Trophoblast cell (in vitro differentiated cells and primary cell): ENCODE measurements around the gene GPATCH11.

Experiments used
- DNase-seq, 2 donors: peaks; one replicate each; pipeline ENCODE4 v3.0.0-alpha.2; 2016
- H2AFZ ChIP-seq: 2 replicates; pipeline ENCODE4 v1.6.1; 2013; ENCODE audit warnings: low read length, moderate library complexity, mild to moderate bottlenecking; ENCODE audit not compliant: insufficient read depth, poor library complexity
- H2AK5ac ChIP-seq: 2 replicates; pipeline ENCODE4 v1.6.1; 2013; ENCODE audit warnings: mild to moderate bottlenecking, low read length
- H2BK120ac ChIP-seq: 2 replicates; pipeline ENCODE4 v1.6.1; 2013; ENCODE audit warnings: low read length, mild to moderate bottlenecking, moderate library complexity; ENCODE audit not compliant: insufficient read depth, poor library complexity
- H2BK12ac ChIP-seq: 2 replicates; pipeline ENCODE4 v1.6.1; 2013; ENCODE audit warnings: mild to moderate bottlenecking, low read length, moderate library complexity
- H2BK5ac ChIP-seq: 2 replicates; pipeline ENCODE4 v1.6.1; 2013; ENCODE audit warnings: low read length, low read depth, moderate library complexity, mild to moderate bottlenecking; ENCODE audit not compliant: poor library complexity
- H3K14ac ChIP-seq: 2 replicates; pipeline ENCODE4 v1.6.1; 2013; ENCODE audit warnings: mild to moderate bottlenecking, low read length
- H3K18ac ChIP-seq: 2 replicates; pipeline ENCODE4 v1.6.1; 2013; ENCODE audit warnings: mild to moderate bottlenecking, low read length
- H3K23ac ChIP-seq: 2 replicates; pipeline ENCODE4 v1.6.1; 2013; ENCODE audit warnings: low read length
- H3K27ac ChIP-seq: 2 replicates; pipeline ENCODE4 v1.5.1; 2013; ENCODE audit warnings: low read depth, mild to moderate bottlenecking, inconsistent platforms, low read length, moderate library complexity
- H3K27me3 ChIP-seq: 2 replicates; pipeline ENCODE4 v1.6.1; 2013; ENCODE audit warnings: inconsistent platforms, mild to moderate bottlenecking, low read length, moderate library complexity; ENCODE audit not compliant: insufficient read depth
- H3K36me3 ChIP-seq, 2 experiments: 1 replicate in 1 of 2; 2 replicates in 1 of 2; pipeline ENCODE4 v1.6.1; 2013; ENCODE audit warnings: low read length in 2 of 2, mild to moderate bottlenecking in 2 of 2, moderate library complexity in 1 of 2; ENCODE audit not compliant: insufficient read depth in 2 of 2, control insufficient read depth in 1 of 2
- H3K4ac ChIP-seq: 2 replicates; pipeline ENCODE4 v1.6.1; 2013; ENCODE audit warnings: low read depth, mild to moderate bottlenecking, low read length, moderate library complexity
- H3K4me1 ChIP-seq, 2 experiments: 1 replicate in 1 of 2; 2 replicates in 1 of 2; pipeline ENCODE4 v1.6.1; 2013; ENCODE audit warnings: low read length in 2 of 2, mild to moderate bottlenecking in 2 of 2, moderate library complexity in 1 of 2; ENCODE audit not compliant: insufficient read depth in 2 of 2, control insufficient read depth in 1 of 2
- H3K4me2 ChIP-seq: 2 replicates; pipeline ENCODE4 v1.6.1; 2013; ENCODE audit warnings: inconsistent platforms, mild to moderate bottlenecking, low read length, moderate library complexity
- H3K4me3 ChIP-seq: 2 replicates; pipeline ENCODE4 v1.5.1; 2013; ENCODE audit warnings: mild to moderate bottlenecking, low read depth, low read length, inconsistent platforms
- H3K79me1 ChIP-seq: one replicate; pipeline ENCODE4 v1.6.1; 2013; ENCODE audit warnings: low read length
- H3K79me2 ChIP-seq: 2 replicates; pipeline ENCODE4 v1.6.1; 2013; ENCODE audit warnings: low read length, mild to moderate bottlenecking; ENCODE audit not compliant: control insufficient read depth, insufficient read depth, poor library complexity
- H3K9ac ChIP-seq: 2 replicates; pipeline ENCODE4 v1.6.1; 2013; ENCODE audit warnings: mild to moderate bottlenecking, low read length
- H3K9me3 ChIP-seq: 2 replicates; pipeline ENCODE4 v1.6.1; 2013; ENCODE audit warnings: low read depth, mild to moderate bottlenecking, control low read depth, inconsistent platforms, low read length; ENCODE audit not compliant: insufficient read depth
- H4K12ac ChIP-seq: 2 replicates; pipeline ENCODE4 v1.6.1; 2013; ENCODE audit warnings: low read depth, mild to moderate bottlenecking, low read length, moderate library complexity
- H4K8ac ChIP-seq: 2 replicates; pipeline ENCODE4 v1.6.1; 2013; ENCODE audit warnings: low read depth, mild to moderate bottlenecking, low read length, moderate library complexity
- H4K91ac ChIP-seq: one replicate; pipeline ENCODE4 v1.6.1; 2013; ENCODE audit warnings: low read depth, mild to moderate bottlenecking, low read length, moderate library complexity
- WGBS: extraction: QIAGEN DNeasy Blood & Tissue Kit; methylation state at CpG from one replicate; pipeline ENCODE4 v1.1.7; 2013; ENCODE audit warnings: missing lambda C conversion rate; ENCODE audit not compliant: insufficient read length, insufficient coverage; ENCODE audit errors: extremely low coverage; 5-methylcytosine and 5-hydroxymethylcytosine counted together

GPATCH11 gene

DNA sequence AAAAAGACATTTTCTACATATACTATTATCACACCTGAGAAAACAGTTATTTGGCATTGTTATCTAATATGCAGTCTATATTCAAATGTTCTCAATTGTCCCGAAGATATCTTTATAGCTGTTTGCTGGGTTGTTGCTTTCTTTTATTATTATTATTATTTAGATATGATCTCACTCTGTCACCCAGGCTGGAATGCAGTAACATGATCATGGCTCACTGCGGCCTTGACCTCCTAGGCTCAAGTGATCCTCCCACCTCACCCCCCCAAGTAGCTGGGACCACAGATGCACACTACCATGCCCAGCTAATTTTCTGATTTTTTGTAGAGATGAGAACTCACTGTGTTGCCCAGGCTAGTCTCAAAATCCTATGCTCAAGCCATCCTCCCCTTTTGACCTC lies 19.9 kb downstream of the GPATCH11 start:
- Histone ChIP-seq H3K27ac (no peak overlapping the region), H3K79me1 (no peaks in the 10 kb centered on the region), H3K27me3 (no peaks in the 10 kb centered on the region), H3K9me3 (no peaks in the 10 kb centered on the region), H2AK5ac (no peak overlapping the region), H3K4me1 (peaks cover 0 to 2% of the 10 kb centered on the region in 2 experiments), H4K12ac (no peak overlapping the region), H3K4me2 (no peak overlapping the region), H3K14ac (no peak overlapping the region), H3K4ac (no peak overlapping the region), H3K4me3 (no peak overlapping the region), H3K23ac (no peak overlapping the region), H3K9ac (no peak overlapping the region), H2AFZ (no peak overlapping the region), H2BK12ac (no peak overlapping the region), H2BK5ac (no peak overlapping the region), H4K8ac (no peak overlapping the region), H3K18ac (no peak overlapping the region), H3K36me3 (peaks cover 3 to 11% of the 10 kb centered on the region in 2 experiments), H3K79me2 (no peaks in the 10 kb centered on the region), H4K91ac (no peak overlapping the region), H2BK120ac (peak overlapping the region; percentile 13)
- DNase-seq: no peak
- WGBS: no CpG with 5 or more reads among the region's 2 CpGs

DNA sequence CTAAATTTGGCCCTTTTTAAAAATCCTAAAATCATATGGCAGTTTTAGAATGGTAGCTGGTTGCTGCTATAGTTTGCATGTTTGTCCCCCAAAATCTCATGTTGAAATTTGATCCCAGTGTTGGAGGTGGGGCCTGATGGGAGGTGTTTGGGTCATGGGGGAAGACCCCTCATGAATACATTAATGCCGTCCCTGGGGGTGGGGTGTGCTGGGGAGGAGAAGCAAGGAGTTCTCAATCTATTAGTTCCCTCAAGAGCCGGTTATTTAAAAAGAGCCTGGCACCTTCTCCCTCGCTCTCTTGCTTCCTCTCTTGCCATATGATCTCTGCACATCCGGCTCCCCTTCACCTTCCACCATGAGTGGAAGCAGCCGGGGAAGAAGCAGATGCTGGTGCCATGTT lies 20.8 kb downstream of the GPATCH11 start:
- H3K4me2 ChIP-seq: no peak overlapping the region
- no peak overlapping the region for H3K27ac ChIP-seq
- no peak overlapping the region for H2BK120ac ChIP-seq
- H3K79me1 ChIP-seq: no peaks in the 10 kb centered on the region
- H4K8ac ChIP-seq: no peak overlapping the region
- H3K27me3 ChIP-seq: no peaks in the 10 kb centered on the region
- no CpG with 5 or more reads among the region's 5 CpGs for WGBS
- H3K18ac ChIP-seq: no peak overlapping the region
- no peak overlapping the region for H2BK12ac ChIP-seq
- H3K14ac ChIP-seq: no peak overlapping the region
- peaks cover 3 to 11% of the 10 kb centered on the region in 2 experiments for H3K36me3 ChIP-seq
- peaks cover 0 to 2% of the 10 kb centered on the region in 2 experiments for H3K4me1 ChIP-seq
- H3K79me2 ChIP-seq: no peaks in the 10 kb centered on the region
- H4K12ac ChIP-seq: no peak overlapping the region
- no peak overlapping the region for H4K91ac ChIP-seq
- H3K23ac ChIP-seq: no peak overlapping the region
- no peak overlapping the region for H3K4ac ChIP-seq
- H2AK5ac ChIP-seq: no peak overlapping the region
- H2BK5ac ChIP-seq: no peak overlapping the region
- no peak overlapping the region for H2AFZ ChIP-seq
- H3K4me3 ChIP-seq: no peak overlapping the region
- H3K9ac ChIP-seq: no peak overlapping the region
- no peak for DNase-seq
- H3K9me3 ChIP-seq: no peaks in the 10 kb centered on the region

DNA sequence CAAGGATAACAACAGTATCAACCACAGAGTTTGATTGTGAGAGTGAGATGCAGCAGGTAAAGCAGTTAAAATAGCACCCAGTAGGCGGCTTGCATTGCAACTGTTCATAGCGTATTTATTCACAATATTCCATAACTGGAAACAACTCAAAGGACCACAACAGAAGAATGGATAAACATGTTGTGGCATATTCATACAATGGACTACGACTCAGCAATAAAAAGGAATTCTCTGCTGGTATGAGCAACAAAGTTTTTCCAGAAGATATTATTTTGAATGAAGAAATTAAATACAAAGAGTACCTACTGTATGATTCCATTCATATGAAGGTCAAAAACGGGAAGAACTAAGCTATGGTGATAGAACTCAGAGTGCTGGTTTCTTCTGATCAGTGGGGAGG lies 25.2 kb downstream of the GPATCH11 start:
- Histone ChIP-seq H3K27me3 (no peaks in the 10 kb centered on the region), H3K4me3 (no peak overlapping the region), H3K79me2 (no peaks in the 10 kb centered on the region), H2BK120ac (no peak overlapping the region), H2AFZ (no peak overlapping the region), H3K27ac (no peak overlapping the region), H3K4ac (no peak overlapping the region), H2BK12ac (no peak overlapping the region), H3K23ac (no peak overlapping the region), H2BK5ac (no peak overlapping the region), H3K4me2 (no peak overlapping the region), H4K8ac (no peak overlapping the region), H3K18ac (no peak overlapping the region), H3K79me1 (no peaks in the 10 kb centered on the region), H3K9ac (no peak overlapping the region), H3K36me3 (peaks cover 3 to 12% of the 10 kb centered on the region in 2 experiments), H2AK5ac (no peak overlapping the region), H3K9me3 (no peaks in the 10 kb centered on the region), H4K91ac (no peak overlapping the region), H4K12ac (no peak overlapping the region), H3K14ac (no peak overlapping the region), H3K4me1 (no peaks in the 10 kb centered on the region)
- no CpG with 5 or more reads among the region's 4 CpGs for WGBS
- no peak for DNase-seq

DNA sequence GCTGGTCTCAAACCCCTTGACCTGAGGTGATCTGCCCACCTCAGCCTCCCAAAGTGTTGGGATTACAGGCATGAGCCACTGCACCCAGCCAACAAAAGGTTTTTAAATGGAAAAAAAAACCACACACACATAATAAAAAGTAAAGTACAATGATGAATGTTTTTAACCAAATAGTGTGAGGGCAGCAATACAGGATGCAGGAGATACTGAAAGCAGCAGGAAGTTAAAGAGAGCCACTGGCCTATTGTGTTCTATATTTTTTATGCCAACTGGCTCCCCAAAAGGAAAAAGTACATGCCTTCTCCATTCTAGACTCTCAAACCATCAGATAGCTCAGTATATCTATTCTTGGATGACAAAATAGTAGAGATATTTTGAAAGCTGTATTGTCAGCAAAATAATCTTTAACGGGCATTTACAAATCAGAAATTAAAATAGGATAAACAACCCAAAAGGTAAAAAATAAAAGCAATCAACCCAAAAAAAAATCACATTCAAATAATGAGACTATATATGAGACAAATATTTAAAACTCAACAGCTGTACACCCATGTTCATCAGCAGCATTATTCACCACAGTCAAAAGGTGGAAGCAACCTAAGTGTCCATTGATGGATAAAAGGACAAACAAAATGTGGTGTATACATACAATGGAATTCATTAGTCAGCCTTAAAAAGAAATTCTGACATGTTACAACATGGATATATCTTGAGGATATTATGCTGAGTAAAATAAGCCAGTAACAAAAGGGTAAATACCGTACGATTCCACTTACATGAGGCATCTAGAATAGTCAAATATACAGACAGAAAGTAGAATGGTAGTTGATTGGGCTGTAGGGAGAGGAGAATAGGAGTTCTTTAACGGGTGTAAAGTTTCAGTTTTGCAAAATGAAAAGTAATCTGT lies 26.2 kb downstream of the GPATCH11 start:
- no peak overlapping the region for H3K27ac ChIP-seq
- no peak for DNase-seq
- no peak overlapping the region for H4K12ac ChIP-seq
- H4K8ac ChIP-seq: no peak overlapping the region
- H3K79me1 ChIP-seq: no peaks in the 10 kb centered on the region
- H3K4me1 ChIP-seq: no peaks in the 10 kb centered on the region
- H2BK12ac ChIP-seq: no peak overlapping the region
- H3K79me2 ChIP-seq: no peaks in the 10 kb centered on the region
- H3K9ac ChIP-seq: no peak overlapping the region
- no peak overlapping the region for H3K14ac ChIP-seq
- H2AFZ ChIP-seq: no peak overlapping the region
- no peak overlapping the region for H2BK5ac ChIP-seq
- no peak overlapping the region for H4K91ac ChIP-seq
- H3K4ac ChIP-seq: no peak overlapping the region
- H3K4me2 ChIP-seq: no peak overlapping the region
- H3K9me3 ChIP-seq: no peaks in the 10 kb centered on the region
- no peaks in the 10 kb centered on the region for H3K27me3 ChIP-seq
- no peak overlapping the region for H3K23ac ChIP-seq
- H2BK120ac ChIP-seq: no peak overlapping the region
- no peak overlapping the region for H3K18ac ChIP-seq
- no peak overlapping the region for H2AK5ac ChIP-seq
- no CpG with 5 or more reads among the region's 4 CpGs for WGBS
- H3K36me3 ChIP-seq: peaks cover 3 to 11% of the 10 kb centered on the region in 2 experiments
- H3K4me3 ChIP-seq: no peak overlapping the region
